ENCODE results near the gene TJP3. TPM values are rescaled to one million over a fixed set of nuclear protein-coding genes. Genes with fewer than 3 reads are reported as not detected.

TJP3 gene
- total RNA-seq, 1 donor from 2014 or later: 14.7 TPM

DNA sequence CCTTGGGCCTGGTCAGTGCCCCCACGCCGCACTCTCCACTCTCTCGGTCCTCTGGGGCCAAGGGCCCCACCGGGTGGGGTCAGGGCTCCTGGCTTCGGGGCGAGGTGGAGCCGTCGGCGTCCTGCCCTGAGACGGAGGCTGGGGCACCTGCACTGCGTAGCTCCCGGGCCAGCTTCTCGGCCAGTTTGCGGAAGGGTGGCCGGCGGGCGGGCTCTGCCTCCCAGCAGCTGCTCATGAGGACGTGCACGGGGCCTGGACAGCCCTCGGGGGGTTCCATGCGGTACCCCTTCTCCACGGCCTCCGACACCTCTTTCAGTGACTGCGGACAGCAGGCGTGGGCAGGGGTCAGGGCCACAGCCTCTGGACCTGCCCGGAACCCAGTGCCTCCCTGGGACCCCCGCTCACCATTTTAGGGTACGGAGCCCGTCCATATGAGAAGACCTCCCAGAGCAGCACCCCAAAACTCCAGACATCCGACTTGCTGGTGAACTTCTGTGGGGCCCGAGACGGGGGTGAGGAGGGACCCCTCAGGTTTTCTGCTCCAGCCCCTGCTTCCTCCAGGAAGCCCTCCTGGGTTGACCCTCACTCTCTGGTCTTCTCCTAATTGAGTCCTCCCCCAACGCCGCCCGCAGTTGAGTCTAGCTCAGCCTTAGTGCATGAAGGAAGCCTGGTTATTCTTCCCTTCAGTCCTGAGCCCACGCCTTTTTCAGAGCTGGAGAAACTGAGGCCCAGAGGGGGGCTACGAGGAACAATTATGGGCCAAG, 70.1 kb downstream of the TJP3 start:
- Histone ChIP-seq H3K4me3 (no peak overlapping the region), H3F3A (ENCODE audit: low read depth) (no peaks in the 10 kb centered on the region), H4K20me1 (ENCODE audit: low read depth) (no peaks in the 10 kb centered on the region), H3K9me3 (ENCODE audit: low read depth) (no peaks in the 10 kb centered on the region), H3K4me2 (no peak overlapping the region), H3K27ac (no peak overlapping the region), H3K27me3 (peaks cover 1% of the 10 kb centered on the region), H3K4me1 (no peaks in the 10 kb centered on the region), H3K9ac (no peak overlapping the region), H2AFZ (replicated peaks) (no peak overlapping the region), H3K79me2 (ENCODE audit: low read depth) (no peaks in the 10 kb centered on the region), H3K36me3 (no peaks in the 10 kb centered on the region)
- Mint-ChIP-seq H3K9me3 (peaks cover 18% of the 10 kb centered on the region), H3K4me3 (no peak overlapping the region), H3K4me1 (no peaks in the 10 kb centered on the region), H3K36me3 (no peaks in the 10 kb centered on the region), H3K27ac (no peak overlapping the region), H3K27me3 (ENCODE audit: insufficient read depth, low read depth) (peaks cover 14% of the 10 kb centered on the region)
- TF ChIP-seq, protein P1, sequence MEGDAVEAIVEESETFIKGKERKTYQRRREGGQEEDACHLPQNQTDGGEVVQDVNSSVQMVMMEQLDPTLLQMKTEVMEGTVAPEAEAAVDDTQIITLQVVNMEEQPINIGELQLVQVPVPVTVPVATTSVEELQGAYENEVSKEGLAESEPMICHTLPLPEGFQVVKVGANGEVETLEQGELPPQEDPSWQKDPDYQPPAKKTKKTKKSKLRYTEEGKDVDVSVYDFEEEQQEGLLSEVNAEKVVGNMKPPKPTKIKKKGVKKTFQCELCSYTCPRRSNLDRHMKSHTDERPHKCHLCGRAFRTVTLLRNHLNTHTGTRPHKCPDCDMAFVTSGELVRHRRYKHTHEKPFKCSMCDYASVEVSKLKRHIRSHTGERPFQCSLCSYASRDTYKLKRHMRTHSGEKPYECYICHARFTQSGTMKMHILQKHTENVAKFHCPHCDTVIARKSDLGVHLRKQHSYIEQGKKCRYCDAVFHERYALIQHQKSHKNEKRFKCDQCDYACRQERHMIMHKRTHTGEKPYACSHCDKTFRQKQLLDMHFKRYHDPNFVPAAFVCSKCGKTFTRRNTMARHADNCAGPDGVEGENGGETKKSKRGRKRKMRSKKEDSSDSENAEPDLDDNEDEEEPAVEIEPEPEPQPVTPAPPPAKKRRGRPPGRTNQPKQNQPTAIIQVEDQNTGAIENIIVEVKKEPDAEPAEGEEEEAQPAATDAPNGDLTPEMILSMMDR (IDR thresholded peaks at IDR 0.05): no peak
- TF ChIP-seq EZH2phosphoT487 (IDR thresholded peaks at IDR 0.05) (no peak), EZH2 (IDR thresholded peaks at IDR 0.05) (no peak)
- DNase-seq (ENCODE audit: low spot score): no peak

DNA sequence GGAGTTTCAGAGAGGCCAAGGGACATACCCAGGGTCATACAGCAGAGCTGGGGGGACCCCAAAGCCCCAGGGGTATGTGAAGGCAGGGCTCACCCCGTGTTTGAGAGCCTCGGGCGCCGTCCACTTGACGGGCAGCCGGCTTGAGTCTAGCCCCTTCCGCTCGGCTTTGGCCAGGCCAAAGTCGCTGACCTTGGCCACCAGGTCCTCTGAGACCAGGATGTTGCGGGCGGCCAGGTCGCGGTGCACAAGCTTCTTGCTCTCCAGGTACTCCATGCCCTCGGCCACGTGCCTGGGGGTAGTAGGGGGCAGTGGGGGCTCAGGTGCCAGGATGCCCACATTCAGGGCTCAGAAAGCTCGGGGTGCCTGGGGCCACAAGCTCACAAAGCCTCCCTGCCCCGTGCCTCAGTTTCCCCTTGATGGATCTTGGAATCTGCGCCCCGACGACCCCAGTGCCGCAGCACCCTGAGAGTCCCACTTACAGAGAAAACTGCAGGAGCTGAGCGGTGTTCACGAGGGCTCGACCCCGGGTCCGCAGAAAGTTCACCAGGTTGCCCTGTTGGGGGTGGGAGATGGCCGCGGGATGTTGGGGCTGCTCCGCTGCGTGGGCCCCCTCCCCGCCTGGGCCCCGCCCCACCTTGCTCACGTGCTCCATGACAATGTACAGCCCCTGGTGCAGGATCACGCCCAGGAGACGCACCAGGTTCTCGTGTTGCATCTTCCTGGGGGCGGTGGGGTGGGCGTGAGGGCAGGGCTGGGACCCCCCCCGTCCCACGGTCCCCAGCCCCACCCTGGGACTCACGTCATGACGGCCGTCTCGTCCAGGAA, 70.9 kb downstream of the TJP3 start:
- Mint-ChIP-seq H3K36me3 (no peaks in the 10 kb centered on the region), H3K27me3 (ENCODE audit: insufficient read depth, low read depth) (peaks cover 16% of the 10 kb centered on the region), H3K9me3 (peaks cover 18% of the 10 kb centered on the region), H3K4me3 (no peak overlapping the region), H3K27ac (no peak overlapping the region), H3K4me1 (no peaks in the 10 kb centered on the region)
- no peaks in the 10 kb centered on the region for H3K4me1 ChIP-seq
- TF ChIP-seq, protein P1 (IDR thresholded peaks at IDR 0.05): no peak
- no peak for TF ChIP-seq EZH2phosphoT487 (IDR thresholded peaks at IDR 0.05)
- no peak for TF ChIP-seq EZH2 (IDR thresholded peaks at IDR 0.05)
- no peak overlapping the region for H3K4me2 ChIP-seq
- H4K20me1 ChIP-seq (ENCODE audit: low read depth): no peaks in the 10 kb centered on the region
- H3K9ac ChIP-seq: no peak overlapping the region
- H3K27me3 ChIP-seq: peaks cover 10% of the 10 kb centered on the region
- no peaks in the 10 kb centered on the region for H3F3A ChIP-seq (ENCODE audit: low read depth)
- H3K4me3 ChIP-seq: no peak overlapping the region
- no peak for DNase-seq (ENCODE audit: low spot score)
- no peaks in the 10 kb centered on the region for H3K9me3 ChIP-seq (ENCODE audit: low read depth)
- H3K36me3 ChIP-seq: no peaks in the 10 kb centered on the region
- H2AFZ ChIP-seq (replicated peaks): no peak overlapping the region
- no peak overlapping the region for H3K27ac ChIP-seq
- H3K79me2 ChIP-seq (ENCODE audit: low read depth): no peaks in the 10 kb centered on the region

DNA sequence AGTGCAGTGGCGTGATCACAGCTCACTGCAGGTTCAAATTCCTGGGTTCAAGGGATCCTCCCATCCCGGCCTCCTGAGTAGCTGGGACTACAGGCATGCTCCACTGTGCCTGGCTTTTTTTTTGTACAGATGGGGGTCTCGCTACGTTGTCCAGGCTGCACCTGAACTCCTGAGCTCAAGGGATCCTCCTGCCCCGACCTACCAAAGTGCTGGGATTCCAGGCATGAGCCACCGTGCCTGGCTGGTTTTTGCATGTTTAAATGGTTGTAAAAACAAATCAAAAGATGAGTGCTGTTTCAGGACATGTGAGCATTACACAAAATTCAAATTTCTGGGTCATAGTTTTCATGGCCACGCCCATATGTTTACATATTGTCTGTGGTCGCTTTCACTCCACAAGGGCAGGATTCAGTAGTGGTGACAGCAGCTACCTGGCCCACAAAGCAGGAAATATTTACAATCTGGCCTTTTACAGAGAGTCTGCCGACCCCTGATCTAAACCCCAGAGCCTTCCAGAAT, 72.7 kb downstream of the TJP3 start:
- Mint-ChIP-seq H3K9me3 (peaks cover 18% of the 10 kb centered on the region), H3K27ac (no peak overlapping the region), H3K36me3 (no peaks in the 10 kb centered on the region), H3K4me3 (no peak overlapping the region), H3K4me1 (no peaks in the 10 kb centered on the region), H3K27me3 (ENCODE audit: insufficient read depth, low read depth) (peaks cover 27% of the 10 kb centered on the region)
- Histone ChIP-seq H4K20me1 (ENCODE audit: low read depth) (peaks cover 6% of the 10 kb centered on the region), H3K27ac (no peak overlapping the region), H3K79me2 (ENCODE audit: low read depth) (no peaks in the 10 kb centered on the region), H3F3A (ENCODE audit: low read depth) (no peaks in the 10 kb centered on the region), H3K36me3 (no peaks in the 10 kb centered on the region), H3K4me1 (peaks cover 6% of the 10 kb centered on the region), H2AFZ (replicated peaks) (no peak overlapping the region), H3K4me3 (no peak overlapping the region), H3K9ac (no peak overlapping the region), H3K27me3 (peaks cover 27% of the 10 kb centered on the region), H3K9me3 (ENCODE audit: low read depth) (no peaks in the 10 kb centered on the region), H3K4me2 (no peak overlapping the region)
- TF ChIP-seq EZH2phosphoT487 (IDR thresholded peaks at IDR 0.05) (no peak), EZH2 (IDR thresholded peaks at IDR 0.05) (no peak)
- TF ChIP-seq, protein P1 (IDR thresholded peaks at IDR 0.05): no peak
- DNase-seq (ENCODE audit: low spot score): no peak

Data from neural progenitor cell (in vitro differentiated cells).